CD4-positive, alpha-beta memory T cell (primary cell): ENCODE data around the gene CXCL16. TPM values are rescaled to one million over a fixed set of nuclear protein-coding genes. Genes with fewer than 3 reads are reported as not detected.
A peak's percentile ranks its signal among the peaks of the same experiment; 100 is the strongest.
"Not testable (repeated sequence)": the region's sequence is repeated elsewhere in the genome, so short reads cannot be mapped to it uniquely, and the experiment has no call there.

Experiments used
- CTCF ChIA-PET: fragments of 350-600 bp; sonication (Branson Sonifier 250); formaldehyde crosslinking; loops from one replicate; lab custom pipeline; 2021; ENCODE audit warnings: inconsistent platforms; ENCODE audit not compliant: partially characterized antibody; lab: Charles Lee
- POLR2A ChIA-PET: fragments of 350-600 bp; sonication (Branson Sonifier 250); formaldehyde crosslinking; loops from one replicate; lab custom pipeline; 2021; ENCODE audit not compliant: partially characterized antibody; lab: Charles Lee
- DNase-seq, 5 donors: peaks; one replicate each; pipeline versions ENCODE4 v3.0.0 to v3.0.0-alpha.2; 2020 to 2022; ENCODE audit warnings: mixed read lengths in 1 of 5
- H3K27ac ChIP-seq: one replicate; pipeline ENCODE4 v1.7.0; 2013; ENCODE audit warnings: low read depth, low read length
- H3K27me3 ChIP-seq: 2 replicates; pipeline ENCODE4 v1.7.0; 2013; ENCODE audit warnings: mild to moderate bottlenecking, low read length, moderate library complexity; ENCODE audit not compliant: insufficient read depth
- H3K36me3 ChIP-seq: 2 replicates; pipeline ENCODE4 v1.7.0; 2013; ENCODE audit warnings: mild to moderate bottlenecking, low read length, moderate library complexity; ENCODE audit not compliant: insufficient read depth
- H3K4me1 ChIP-seq: 2 replicates; pipeline ENCODE4 v1.7.0; 2013; ENCODE audit warnings: mild to moderate bottlenecking, low read length, moderate library complexity; ENCODE audit not compliant: insufficient read depth
- H3K4me3 ChIP-seq, 2 donors: one replicate each; pipeline ENCODE4 v1.7.0; 2013; ENCODE audit warnings: low read length in 2 of 2, mild to moderate bottlenecking in 1 of 2
- H3K9me3 ChIP-seq, 2 donors: one replicate each; pipeline ENCODE4 v1.7.0; 2013; ENCODE audit warnings: low read length in 2 of 2, control low read depth in 1 of 2; ENCODE audit not compliant: control insufficient read depth in 1 of 2
- H3K27ac Mint-ChIP-seq, 7 donors: one replicate each; pipeline ENCODE4 v1.8.0; 2020 to 2021; ENCODE audit warnings: mixed read lengths in 7 of 7, mild to moderate bottlenecking in 6 of 7, inconsistent platforms in 3 of 7, moderate library complexity in 3 of 7
- H3K27me3 Mint-ChIP-seq, 2 donors: one replicate each; pipeline ENCODE4 v1.8.0; 2020 to 2021; ENCODE audit warnings: mixed read lengths in 2 of 2
- H3K36me3 Mint-ChIP-seq, 2 donors: one replicate each; pipeline ENCODE4 v1.8.0; 2020 to 2021; ENCODE audit warnings: mixed read lengths in 2 of 2, inconsistent platforms in 1 of 2, mild to moderate bottlenecking in 1 of 2
- H3K4me1 Mint-ChIP-seq, 4 donors: one replicate each; pipeline ENCODE4 v1.8.0; 2020 to 2021; ENCODE audit warnings: mixed read lengths in 4 of 4, mild to moderate bottlenecking in 1 of 4
- H3K4me3 Mint-ChIP-seq, 8 donors: one replicate each; pipeline ENCODE4 v1.8.0; 2020 to 2021; ENCODE audit warnings: mixed read lengths in 8 of 8, mild to moderate bottlenecking in 7 of 8, moderate library complexity in 6 of 8, inconsistent platforms in 3 of 8
- H3K9me3 Mint-ChIP-seq, 8 donors: one replicate each; pipeline ENCODE4 v1.8.0; 2020 to 2021; ENCODE audit warnings: mixed read lengths in 8 of 8, mild to moderate bottlenecking in 5 of 8, inconsistent platforms in 3 of 8, moderate library complexity in 1 of 8
- intact Hi-C: fragments of 100-400 bp; cut with micrococcal nuclease; formaldehyde crosslinking; loops from one replicate; pipeline ENCODE4 v1.15.1; 2023
- polyA plus RNA-seq, 2 donors: library from polyadenylated mRNA; unstranded; fragments of 300-500 nt; fragmentation: Illumina TruSeq; gene quantifications; one replicate each; pipeline ENCODE4 v1.2.3, GENCODE V29; 2021
- total RNA-seq, 2 experiments: library from RNA; stranded (reverse); gene quantifications; one replicate each; pipeline ENCODE4 v1.2.3, GENCODE V29; 2021

The CXCL16 gene
- total and polyA plus RNA-seq, 4 experiments from 2014 or later: 1.8 to 3.8 (median 3.3) TPM

- peaks cover 37% of the 10 kb centered on the region for H3K4me1 ChIP-seq
- H3K4me1 Mint-ChIP-seq: peaks cover 20 to 42% (median 28%) of the 10 kb centered on the region in 4 donors
- H3K4me3 Mint-ChIP-seq: no peak overlapping the region
- no peaks in the 10 kb centered on the region for H3K27me3 Mint-ChIP-seq
- H3K36me3 ChIP-seq: peaks cover 45% of the 10 kb centered on the region
- no peak overlapping the region for H3K27ac Mint-ChIP-seq
- no peak for DNase-seq
- POLR2A ChIA-PET: no interaction called here
- H3K27me3 ChIP-seq: no peaks in the 10 kb centered on the region
- CTCF ChIA-PET: no interaction called here
- H3K9me3 Mint-ChIP-seq: no peaks in the 10 kb centered on the region
- intact Hi-C loops: no loop called here
- H3K4me3 ChIP-seq: no peak overlapping the region
- H3K36me3 Mint-ChIP-seq: peaks cover 40 to 58% of the 10 kb centered on the region in 2 donors
- H3K9me3 ChIP-seq: no peaks in the 10 kb centered on the region
- no peak overlapping the region for H3K27ac ChIP-seq
These were observed 21.9 kb downstream of the CXCL16 start for GRCh38 chr17:4717791-4718190.

- no peak for DNase-seq
- peaks cover 32 to 54% of the 10 kb centered on the region in 2 donors for H3K36me3 Mint-ChIP-seq
- Histone ChIP-seq H3K27me3 (no peaks in the 10 kb centered on the region), H3K4me3 (no peak overlapping the region), H3K36me3 (peaks cover 44% of the 10 kb centered on the region), H3K4me1 (peaks cover 54% of the 10 kb centered on the region), H3K27ac (peak overlapping the region; percentile 50), H3K9me3 (no peaks in the 10 kb centered on the region)
- ChIA-PET POLR2A (interaction anchor here (0.6 to 7.0 kb wide), 10 partner anchors 8 to 251 kb away, joined by 3 to 52 read pairs (median 4); partner anchors contain the start of genes CXCL16, MED11, PFN1 and PLD2), CTCF (interaction anchor here (1.1 to 1.8 kb wide), 3 partner anchors 16 to 187 kb away, joined by 5 to 8 read pairs (median 6); partner anchors contain the start of genes CHRNE and GLTPD2)
- intact Hi-C loops: no loop called here
- H3K9me3 Mint-ChIP-seq: no peaks in the 10 kb centered on the region
- H3K27ac Mint-ChIP-seq: peak overlapping the region; percentile 86 to 98 (median 96)
- H3K4me1 Mint-ChIP-seq: peaks cover 31 to 52% (median 41%) of the 10 kb centered on the region in 4 donors
- H3K27me3 Mint-ChIP-seq: no peaks in the 10 kb centered on the region
- peak overlapping the region in 5 of 8 donors; percentile 79 to 93 (median 85) for H3K4me3 Mint-ChIP-seq
These were observed 23.6 kb downstream of the CXCL16 start for GRCh38 chr17:4716081-4716480.

DNA sequence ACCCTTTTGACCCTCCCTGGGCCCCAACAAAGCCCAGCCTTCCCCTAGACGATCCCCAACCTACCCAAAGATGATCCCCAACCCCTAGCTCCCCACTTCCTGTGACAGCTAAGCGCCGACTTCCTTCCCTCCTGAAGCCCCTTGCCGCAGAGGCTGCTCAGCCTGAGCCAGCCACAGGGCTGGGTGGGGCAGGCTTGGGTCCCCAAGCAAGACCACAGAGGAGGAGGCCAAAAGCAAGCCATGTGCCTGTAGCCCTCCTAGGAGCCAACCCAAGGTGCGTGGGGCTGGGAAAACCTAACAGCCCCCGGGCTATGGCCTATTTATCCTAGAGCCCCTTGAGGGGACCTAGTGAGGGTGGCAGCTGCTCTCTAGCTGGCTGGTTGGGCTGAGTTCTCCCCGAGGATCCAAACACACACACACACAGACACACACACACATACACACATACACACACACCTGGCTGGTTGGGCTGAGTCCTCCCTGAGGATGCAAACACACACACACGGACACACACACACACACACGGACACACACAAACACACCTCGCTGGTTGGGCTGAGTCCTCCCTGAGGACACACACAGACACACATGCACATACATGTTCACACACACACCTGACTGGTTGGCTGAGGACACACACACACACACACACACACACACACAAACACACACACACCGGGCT is 24.5 kb downstream of the CXCL16 start:
- H3K4me1 Mint-ChIP-seq: peaks cover 31 to 52% (median 42%) of the 10 kb centered on the region in 4 donors
- Histone ChIP-seq H3K27me3 (no peaks in the 10 kb centered on the region), H3K27ac (peak overlapping the region; percentile 50), H3K4me3 (peak overlapping the region; percentile 37 to 57), H3K9me3 (no peaks in the 10 kb centered on the region), H3K36me3 (peaks cover 37% of the 10 kb centered on the region), H3K4me1 (peaks cover 54% of the 10 kb centered on the region)
- H3K36me3 Mint-ChIP-seq: peaks cover 24 to 47% of the 10 kb centered on the region in 2 donors
- H3K4me3 Mint-ChIP-seq: peak overlapping the region; percentile 74 to 93 (median 84)
- CTCF ChIA-PET: interaction anchor here (0.7 to 1.8 kb wide), 5 partner anchors 17 to 188 kb away, joined by 3 to 8 read pairs (median 5); partner anchors contain the start of genes CHRNE and GLTPD2
- peak; percentile 53 to 79 (median 56) for DNase-seq
- H3K27ac Mint-ChIP-seq: peak overlapping the region; percentile 86 to 98 (median 96)
- no peaks in the 10 kb centered on the region for H3K9me3 Mint-ChIP-seq
- POLR2A ChIA-PET: interaction anchor here (0.8 to 7.0 kb wide), 14 partner anchors 7 to 252 kb away, joined by 3 to 52 read pairs (median 4); partner anchors contain the start of genes CXCL16, MED11, PELP1 and PFN1
- intact Hi-C loops: loop anchor here (1.0 kb wide), 1 partner anchor 16 kb away; the partner anchor contains the start of gene MED11
- no peaks in the 10 kb centered on the region for H3K27me3 Mint-ChIP-seq

DNA sequence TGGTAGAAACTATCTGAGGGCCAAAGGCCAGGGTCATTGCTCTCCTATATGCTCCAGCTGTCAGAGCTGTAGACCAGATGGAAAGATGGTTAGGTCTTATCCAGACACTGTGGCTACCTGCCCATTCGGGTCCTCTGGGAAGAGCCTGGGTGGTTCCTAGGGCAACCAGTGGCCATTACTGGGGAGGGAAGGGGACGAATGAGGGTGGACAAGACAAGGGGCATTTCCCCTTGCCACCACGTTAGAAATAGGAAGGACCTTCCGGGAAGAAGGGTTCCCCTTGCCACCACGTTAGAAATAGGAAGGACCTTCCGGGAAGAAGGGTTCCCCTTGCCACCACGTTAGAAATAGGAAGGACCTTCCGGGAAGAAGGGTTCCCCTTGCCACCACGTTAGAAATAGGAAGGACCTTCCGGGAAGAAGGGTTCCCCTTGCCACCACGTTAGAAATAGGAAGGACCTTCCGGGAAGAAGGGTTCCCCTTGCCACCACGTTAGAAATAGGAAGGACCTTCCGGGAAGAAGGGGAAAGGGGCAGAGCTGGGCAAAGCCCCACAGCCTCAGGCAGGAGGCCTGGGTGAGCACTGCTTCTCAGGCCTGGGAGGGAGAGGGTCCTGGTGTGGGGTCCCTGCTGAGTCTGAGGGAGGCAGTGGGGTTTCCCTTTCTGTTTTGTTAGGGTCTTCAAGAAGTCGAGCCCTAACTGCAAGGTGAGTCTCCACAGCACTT is 25.2 kb downstream of the CXCL16 start:
- H3K9me3 ChIP-seq, H3K27me3 Mint-ChIP-seq, H3K27me3 ChIP-seq, DNase-seq, H3K9me3 Mint-ChIP-seq: not testable (repeated sequence)
- Histone ChIP-seq H3K4me3 (peak overlapping the region; percentile 37 to 57), H3K4me1 (peaks cover 57% of the 10 kb centered on the region), H3K36me3 (peaks cover 30% of the 10 kb centered on the region), H3K27ac (peak overlapping the region; percentile 50)
- peaks cover 34 to 58% (median 47%) of the 10 kb centered on the region in 4 donors for H3K4me1 Mint-ChIP-seq
- peak overlapping the region; percentile 86 to 98 (median 96) for H3K27ac Mint-ChIP-seq
- peak overlapping the region; percentile 76 to 93 (median 84) for H3K4me3 Mint-ChIP-seq
- intact Hi-C loops: loop anchor here (1.0 to 5.0 kb wide), 2 partner anchors 17 to 283 kb away; partner anchors contain the start of genes INCA1, KIF1C and MED11
- H3K36me3 Mint-ChIP-seq: peaks cover 18 to 42% of the 10 kb centered on the region in 2 donors
- CTCF ChIA-PET: interaction anchor here (0.7 to 1.8 kb wide), 4 partner anchors 24 to 164 kb away, joined by 3 to 9 read pairs (median 6); partner anchors contain the start of gene GLTPD2
- POLR2A ChIA-PET: interaction anchor here (0.6 to 7.0 kb wide), 13 partner anchors 8 to 234 kb away, joined by 3 to 52 read pairs (median 5); partner anchors contain the start of genes MED11, PELP1, PFN1 and PSMB6

GRCh38 chr17:4712526-4712925 is 27.2 kb downstream of the CXCL16 start:
- peaks cover 58% of the 10 kb centered on the region for H3K4me1 ChIP-seq
- peak overlapping the region in 1 of 2 donors; percentile 89 for H3K4me3 ChIP-seq
- no peak for DNase-seq
- Mint-ChIP-seq H3K9me3 (no peaks in the 10 kb centered on the region), H3K27me3 (no peaks in the 10 kb centered on the region), H3K27ac (peak overlapping the region; percentile 86 to 98 (median 91)), H3K36me3 (peaks cover 12 to 30% of the 10 kb centered on the region in 2 donors), H3K4me1 (peaks cover 38 to 69% (median 52%) of the 10 kb centered on the region in 4 donors), H3K4me3 (peak overlapping the region; percentile 85 to 98 (median 96))
- ChIA-PET POLR2A (interaction anchor here (0.9 to 7.0 kb wide), 8 partner anchors 7 to 227 kb away, joined by 3 to 81 read pairs (median 22); partner anchors contain the start of genes GLTPD2, MED11, PSMB6 and RNF167), CTCF (interaction anchor here (1.9 kb wide), 1 partner anchor 78 kb away, joined by 11 read pairs; no protein-coding TSS in a partner anchor)
- H3K27ac ChIP-seq: peak overlapping the region; percentile 79
- H3K27me3 ChIP-seq: no peaks in the 10 kb centered on the region
- peaks cover 10% of the 10 kb centered on the region for H3K36me3 ChIP-seq
- H3K9me3 ChIP-seq: no peaks in the 10 kb centered on the region
- intact Hi-C loops: loop anchor here (5.0 kb wide), 1 partner anchor 285 kb away; the partner anchor contains the start of genes INCA1 and KIF1C

- CTCF ChIA-PET: interaction anchor here (0.6 to 2.5 kb wide), 4 partner anchors 20 to 177 kb away, joined by 3 to 15 read pairs (median 7); partner anchors contain the start of gene MED11
- Histone ChIP-seq H3K27ac (peak overlapping the region; percentile 79), H3K36me3 (peaks cover 2% of the 10 kb centered on the region), H3K4me3 (peak overlapping the region; percentile 85 to 89), H3K9me3 (no peaks in the 10 kb centered on the region), H3K4me1 (peaks cover 52% of the 10 kb centered on the region), H3K27me3 (no peaks in the 10 kb centered on the region)
- peak overlapping the region; percentile 85 to 98 (median 96) for H3K4me3 Mint-ChIP-seq
- intact Hi-C loops: loop anchor here (2.0 to 5.0 kb wide), 5 partner anchors 27 to 569 kb away; partner anchors contain the start of genes C17orf107, CXCL16, CYB5D2 and INCA1
- H3K27me3 Mint-ChIP-seq: no peaks in the 10 kb centered on the region
- POLR2A ChIA-PET: interaction anchor here (0.9 to 7.0 kb wide), 22 partner anchors 8 to 256 kb away, joined by 3 to 81 read pairs (median 4); partner anchors contain the start of genes CHRNE, GLTPD2, MED11 and PFN1
- H3K4me1 Mint-ChIP-seq: peaks cover 36 to 70% (median 50%) of the 10 kb centered on the region in 4 donors
- DNase-seq: no peak
- peaks cover 5 to 24% of the 10 kb centered on the region in 2 donors for H3K36me3 Mint-ChIP-seq
- H3K27ac Mint-ChIP-seq: peak overlapping the region; percentile 86 to 98 (median 91)
- no peaks in the 10 kb centered on the region for H3K9me3 Mint-ChIP-seq
These were observed 28.0 kb downstream of the CXCL16 start for GRCh38 chr17:4711661-4712181.
